ENCODE measurements around the gene AAK1. TPM values are rescaled to one million over a fixed set of nuclear protein-coding genes. Genes with fewer than 3 reads are reported as not detected.

AAK1 gene
- total RNA-seq, 1 donor from 2014 or later = 66.4 TPM

DNA sequence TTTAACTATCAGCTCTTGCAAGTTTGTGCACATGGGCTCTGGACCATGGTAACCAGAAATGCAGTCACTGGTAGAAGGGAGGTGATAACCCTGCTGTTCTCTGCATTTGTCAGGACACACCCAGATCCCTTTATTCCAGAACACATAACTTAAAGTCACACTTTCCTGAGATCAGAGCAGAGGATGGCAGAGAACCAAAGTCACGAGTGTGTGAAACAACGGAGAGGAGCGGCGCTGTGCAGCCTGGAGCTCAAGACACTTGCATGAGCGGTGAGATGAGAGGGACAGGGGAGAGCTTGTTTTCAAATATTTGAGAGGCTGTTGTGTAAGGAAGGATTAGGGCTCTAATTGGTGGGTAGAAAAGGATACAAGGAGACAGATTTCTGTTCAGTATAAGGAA is 43.3 kb upstream of the AAK1 start:
- no peaks in the 10 kb centered on the region for H3K9me3 Mint-ChIP-seq
- H3K27me3 Mint-ChIP-seq (ENCODE audit: low read depth) = no peaks in the 10 kb centered on the region
- H3K4me1 Mint-ChIP-seq = peaks cover 38% of the 10 kb centered on the region
- TF ChIP-seq, protein P1, sequence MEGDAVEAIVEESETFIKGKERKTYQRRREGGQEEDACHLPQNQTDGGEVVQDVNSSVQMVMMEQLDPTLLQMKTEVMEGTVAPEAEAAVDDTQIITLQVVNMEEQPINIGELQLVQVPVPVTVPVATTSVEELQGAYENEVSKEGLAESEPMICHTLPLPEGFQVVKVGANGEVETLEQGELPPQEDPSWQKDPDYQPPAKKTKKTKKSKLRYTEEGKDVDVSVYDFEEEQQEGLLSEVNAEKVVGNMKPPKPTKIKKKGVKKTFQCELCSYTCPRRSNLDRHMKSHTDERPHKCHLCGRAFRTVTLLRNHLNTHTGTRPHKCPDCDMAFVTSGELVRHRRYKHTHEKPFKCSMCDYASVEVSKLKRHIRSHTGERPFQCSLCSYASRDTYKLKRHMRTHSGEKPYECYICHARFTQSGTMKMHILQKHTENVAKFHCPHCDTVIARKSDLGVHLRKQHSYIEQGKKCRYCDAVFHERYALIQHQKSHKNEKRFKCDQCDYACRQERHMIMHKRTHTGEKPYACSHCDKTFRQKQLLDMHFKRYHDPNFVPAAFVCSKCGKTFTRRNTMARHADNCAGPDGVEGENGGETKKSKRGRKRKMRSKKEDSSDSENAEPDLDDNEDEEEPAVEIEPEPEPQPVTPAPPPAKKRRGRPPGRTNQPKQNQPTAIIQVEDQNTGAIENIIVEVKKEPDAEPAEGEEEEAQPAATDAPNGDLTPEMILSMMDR (IDR thresholded peaks at IDR 0.05; ENCODE audit: unreplicated experiment) = no peak
- H3K27ac Mint-ChIP-seq = no peak overlapping the region
- no peak overlapping the region for H3K4me3 Mint-ChIP-seq
- DNase-seq (ENCODE audit: low spot score in 2 of 2, unreplicated experiment in 2 of 2) = no peak
- no peaks in the 10 kb centered on the region for H3K36me3 Mint-ChIP-seq

- Mint-ChIP-seq H3K4me3 (no peak overlapping the region), H3K4me1 (peaks cover 38% of the 10 kb centered on the region), H3K27me3 (ENCODE audit: low read depth) (no peaks in the 10 kb centered on the region), H3K27ac (peak overlapping the region; percentile 96), H3K36me3 (no peaks in the 10 kb centered on the region), H3K9me3 (no peaks in the 10 kb centered on the region)
- DNase-seq (ENCODE audit: low spot score in 2 of 2, unreplicated experiment in 2 of 2) = no peak
- TF ChIP-seq, protein P1 (IDR thresholded peaks at IDR 0.05; ENCODE audit: unreplicated experiment) = no peak
These were observed 41.9 kb upstream of the AAK1 start for GRCh38 chr2:69685321-69686048.

DNA sequence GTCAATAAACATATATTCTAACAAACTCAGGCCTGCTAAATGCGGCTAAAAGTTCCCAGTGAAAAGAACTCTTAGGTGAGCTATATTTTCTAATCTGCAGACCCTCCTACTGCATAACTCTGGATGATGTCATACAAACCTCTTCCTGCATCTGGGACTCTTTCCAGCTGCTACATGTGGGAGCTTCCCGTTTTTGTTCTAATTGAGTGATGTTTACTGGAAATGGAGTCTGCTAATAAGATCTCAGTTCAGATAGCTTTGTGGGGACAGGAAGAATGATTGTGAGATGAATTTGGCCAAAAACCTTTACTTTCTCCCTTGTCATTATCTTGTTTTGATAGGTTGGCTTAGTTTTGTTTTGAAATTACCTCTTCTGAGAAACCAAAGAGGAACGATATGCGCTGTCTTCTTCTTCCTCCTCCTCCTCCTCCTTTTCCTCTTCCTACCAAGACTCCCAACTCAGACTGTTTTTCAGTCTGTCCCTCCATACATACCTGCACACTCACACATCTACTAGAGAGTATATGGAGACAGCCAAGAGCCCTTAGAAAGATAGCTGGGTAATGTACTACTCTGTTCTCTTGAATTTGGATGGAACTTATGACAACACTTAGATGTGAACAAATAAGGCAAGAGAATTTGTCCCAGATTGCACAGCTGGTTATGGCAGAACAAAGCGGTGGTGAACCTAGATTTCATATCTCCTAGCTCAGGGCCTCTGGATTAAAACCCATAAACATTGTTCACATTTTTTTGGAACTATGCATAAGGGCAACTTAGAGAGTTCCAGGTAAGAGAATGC is 39.8 kb upstream of the AAK1 start:
- peaks cover 38% of the 10 kb centered on the region for H3K4me1 Mint-ChIP-seq
- TF ChIP-seq, protein P1 (IDR thresholded peaks at IDR 0.05; ENCODE audit: unreplicated experiment) = no peak
- DNase-seq (ENCODE audit: low spot score in 2 of 2, unreplicated experiment in 2 of 2) = no peak
- peak overlapping the region; percentile 6 for H3K4me3 Mint-ChIP-seq
- H3K9me3 Mint-ChIP-seq = no peaks in the 10 kb centered on the region
- H3K27me3 Mint-ChIP-seq (ENCODE audit: low read depth) = no peaks in the 10 kb centered on the region
- no peaks in the 10 kb centered on the region for H3K36me3 Mint-ChIP-seq
- H3K27ac Mint-ChIP-seq = peak overlapping the region; percentile 96

DNA sequence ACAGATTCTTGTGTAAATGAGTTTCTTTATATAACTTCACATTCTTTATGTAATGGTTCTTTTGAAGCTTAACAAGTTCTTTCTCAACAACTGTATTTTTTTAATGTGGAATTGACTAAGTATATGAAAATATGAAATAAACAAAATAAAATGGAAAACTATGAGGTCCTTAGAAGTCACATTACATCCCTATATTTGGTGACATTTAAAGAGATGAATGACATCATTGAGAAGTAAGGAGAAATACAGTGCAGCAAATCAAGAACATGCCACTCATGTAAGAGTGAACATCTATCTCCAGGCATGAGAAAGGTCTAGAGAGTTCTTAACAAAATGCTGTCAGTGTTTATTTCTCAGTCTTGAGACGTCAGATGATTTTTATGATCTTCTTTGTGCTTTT is 39.0 kb upstream of the AAK1 start:
- Mint-ChIP-seq H3K27ac (peak overlapping the region; percentile 96), H3K36me3 (no peaks in the 10 kb centered on the region), H3K27me3 (ENCODE audit: low read depth) (no peaks in the 10 kb centered on the region), H3K9me3 (peaks cover 3% of the 10 kb centered on the region), H3K4me3 (no peak overlapping the region), H3K4me1 (peaks cover 38% of the 10 kb centered on the region)
- TF ChIP-seq, protein P1 (IDR thresholded peaks at IDR 0.05; ENCODE audit: unreplicated experiment) = no peak
- no peak for DNase-seq (ENCODE audit: low spot score in 2 of 2, unreplicated experiment in 2 of 2)

- no peak overlapping the region for H3K4me3 Mint-ChIP-seq
- peaks cover 31% of the 10 kb centered on the region for H3K4me1 Mint-ChIP-seq
- TF ChIP-seq, protein P1 (IDR thresholded peaks at IDR 0.05; ENCODE audit: unreplicated experiment) = no peak
- no peaks in the 10 kb centered on the region for H3K36me3 Mint-ChIP-seq
- no peaks in the 10 kb centered on the region for H3K27me3 Mint-ChIP-seq (ENCODE audit: low read depth)
- no peak overlapping the region for H3K27ac Mint-ChIP-seq
- DNase-seq (ENCODE audit: low spot score in 2 of 2, unreplicated experiment in 2 of 2) = no peak
- peaks cover 5% of the 10 kb centered on the region for H3K9me3 Mint-ChIP-seq
These were observed 36.6 kb upstream of the AAK1 start for GRCh38 chr2:69680001-69680675.
